Tongue (tissue), 2 donors: Measurements from ENCODE around the gene KLHL26. TPM values are rescaled to one million over a fixed set of nuclear protein-coding genes. Genes with fewer than 3 reads are reported as not detected.
A peak's percentile ranks its signal among the peaks of the same experiment; 100 is the strongest.

Source experiments
- DNase-seq: peaks from one replicate; pipeline ENCODE4 v3.0.0-alpha.2; 2015
- total RNA-seq: library from RNA; depleted of rRNA; stranded (reverse); fragments of >200 nt; gene quantifications from one replicate; pipeline ENCODE4 v1.2.3, GENCODE V29; 2014

Gene KLHL26
- total RNA-seq, 1 donor from 2014 or later = 6.2 TPM

DNA sequence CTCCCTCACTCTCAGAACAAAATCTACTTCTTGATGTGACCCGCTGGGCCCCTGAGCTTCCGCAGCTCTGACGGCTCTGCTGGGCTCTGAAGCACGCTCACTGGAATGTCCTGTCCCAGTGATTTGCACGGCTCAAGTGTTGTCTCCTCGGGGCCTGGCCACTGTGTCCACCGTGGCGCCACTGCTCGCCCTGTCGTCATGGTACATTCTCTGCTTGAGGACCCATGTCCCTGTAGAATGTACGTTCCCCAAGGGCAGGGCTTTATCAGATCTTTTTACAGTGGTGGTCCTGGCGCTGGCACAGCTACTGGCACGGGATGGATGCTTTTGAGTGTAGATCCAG lies 12.1 kb downstream of the KLHL26 start:
- DNase-seq = peak; percentile 63

DNA sequence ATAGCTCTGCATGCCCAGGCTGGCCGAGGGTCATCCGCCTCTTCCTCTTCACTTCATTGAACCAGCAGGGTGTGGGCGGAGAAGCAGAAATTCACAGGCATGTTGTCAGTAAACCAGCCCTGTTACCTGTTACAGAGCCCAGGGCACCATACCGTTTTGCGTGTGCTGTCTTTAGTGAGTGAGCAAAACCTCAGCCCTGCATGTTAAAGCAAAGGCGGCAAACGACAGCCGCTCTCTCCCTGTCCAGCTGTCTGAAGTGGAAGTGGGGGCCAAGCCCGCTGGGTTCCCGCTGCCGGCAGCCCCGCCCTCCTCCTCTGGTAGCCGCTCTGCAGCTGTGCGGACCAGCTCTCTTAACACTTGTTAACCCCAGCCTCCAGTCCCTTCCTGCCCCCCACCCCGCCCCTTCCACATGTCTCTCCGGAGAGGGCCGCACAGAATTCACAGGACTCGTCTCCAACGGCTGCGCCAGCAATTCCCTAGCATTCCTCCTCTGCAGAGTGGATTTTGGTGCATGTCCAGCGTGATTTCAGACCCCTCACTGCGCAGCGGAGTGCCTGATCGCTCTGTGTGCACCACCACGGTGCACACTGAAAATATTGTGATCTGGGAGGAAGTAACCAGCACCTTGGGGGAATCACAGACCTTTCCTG lies 12.7 kb downstream of the KLHL26 start:
- peak; percentile 94 for DNase-seq

DNA sequence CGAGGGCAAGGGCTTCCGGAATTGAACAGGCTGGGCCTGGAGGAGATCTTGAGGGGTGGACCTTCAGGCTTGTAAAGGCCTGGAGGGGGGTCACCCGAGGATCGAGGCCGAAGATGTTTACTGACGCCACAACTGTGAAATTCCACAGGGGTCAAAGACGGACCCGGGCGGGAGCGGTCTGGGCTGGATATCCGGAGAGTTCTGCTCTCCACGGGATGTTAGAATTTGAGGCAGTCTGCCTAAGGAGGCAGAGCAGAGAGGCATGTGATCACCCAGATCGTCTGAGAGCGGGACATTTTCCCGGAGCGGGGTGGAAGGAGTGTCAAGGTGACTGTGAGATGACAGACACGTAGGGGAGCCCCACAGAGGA lies 13.2 kb downstream of the KLHL26 start:
- no peak for DNase-seq

DNA sequence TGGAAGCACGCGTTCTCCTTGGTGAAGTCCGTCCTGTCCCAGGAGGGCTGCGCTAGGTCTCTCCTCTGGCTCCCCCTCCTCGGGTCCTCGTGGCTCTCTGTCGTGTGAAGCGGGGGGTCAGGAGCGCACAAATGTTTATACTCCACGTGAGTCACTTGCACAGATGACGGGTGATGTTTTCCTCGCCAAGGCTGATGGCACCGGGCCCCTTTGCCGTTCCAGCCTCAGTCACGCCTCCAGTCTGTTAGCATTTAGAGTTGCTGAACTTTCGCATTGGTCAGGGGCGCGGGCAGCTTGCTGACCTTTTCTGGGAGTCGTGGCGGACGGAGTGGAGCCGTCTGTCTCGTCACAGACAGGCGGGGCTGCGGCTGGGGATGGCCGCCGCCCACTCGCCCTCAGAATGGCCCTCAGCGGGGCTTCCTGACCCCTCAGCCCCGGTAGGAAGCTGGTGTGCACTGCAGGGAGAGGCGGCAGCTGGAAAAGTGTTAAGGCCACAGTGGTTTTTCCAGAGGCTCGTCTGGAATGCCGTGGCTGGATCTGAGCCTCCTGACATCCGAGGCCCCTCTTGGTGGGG lies 13.7 kb downstream of the KLHL26 start:
- peak; percentile 59 for DNase-seq

DNA sequence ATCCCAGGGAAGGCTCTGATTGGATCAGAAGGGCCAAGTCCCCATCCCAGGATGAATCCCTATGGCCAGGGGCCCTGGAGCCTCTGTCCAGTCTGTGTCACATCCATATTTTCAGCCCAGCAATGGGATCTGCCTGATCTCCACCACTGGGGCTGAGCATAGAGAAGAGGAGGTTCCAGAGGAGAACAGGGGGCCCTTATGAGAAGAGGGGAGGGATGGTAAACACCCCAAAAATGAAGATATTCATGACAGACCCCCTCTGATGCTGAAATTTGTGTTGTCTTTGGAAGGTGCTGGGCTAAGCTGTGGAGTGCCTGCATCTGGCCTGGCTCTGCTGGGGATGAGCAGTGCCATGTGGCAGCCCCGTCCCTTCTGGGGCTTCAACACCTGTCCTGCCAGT lies 14.5 kb downstream of the KLHL26 start:
- DNase-seq = no peak

DNA sequence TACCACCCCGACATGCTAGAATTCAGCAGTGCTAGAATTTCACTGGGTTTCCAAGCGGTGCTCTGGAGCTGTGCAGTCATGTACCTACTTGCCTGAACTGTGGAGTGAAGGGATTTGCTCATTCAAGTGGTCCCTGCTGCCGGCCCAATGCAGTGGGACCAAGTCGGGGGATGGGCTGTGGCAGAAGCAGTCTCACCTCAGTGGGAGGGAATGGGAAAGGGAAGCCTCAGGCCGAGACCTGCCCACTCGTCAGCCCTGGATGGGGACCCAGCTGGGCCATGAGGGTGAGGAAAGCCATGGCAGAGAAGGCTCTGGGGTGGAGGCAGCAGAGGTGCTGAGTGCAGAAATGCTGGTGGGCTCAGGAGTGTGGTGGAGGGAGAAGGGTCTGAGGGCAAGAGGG lies 14.9 kb downstream of the KLHL26 start:
- peak; percentile 55 for DNase-seq

DNA sequence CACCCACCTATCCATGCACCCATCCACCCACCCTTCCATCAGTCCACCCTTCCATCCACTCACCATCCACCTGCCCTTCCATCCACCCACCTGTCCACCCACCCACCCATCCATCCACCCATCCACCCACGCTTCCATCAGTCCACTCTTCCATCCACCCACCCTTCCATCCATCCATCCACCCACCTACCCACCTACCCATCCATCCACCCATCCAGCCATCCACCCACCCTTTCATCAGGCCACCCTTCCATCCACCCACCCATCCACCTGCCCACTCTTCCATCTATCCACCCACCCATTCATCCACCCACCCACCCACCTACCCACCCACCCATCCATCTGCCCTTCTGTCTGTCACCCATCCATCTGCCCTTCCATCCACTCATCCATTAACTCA lies 17.0 kb downstream of the KLHL26 start:
- no peak for DNase-seq

DNA sequence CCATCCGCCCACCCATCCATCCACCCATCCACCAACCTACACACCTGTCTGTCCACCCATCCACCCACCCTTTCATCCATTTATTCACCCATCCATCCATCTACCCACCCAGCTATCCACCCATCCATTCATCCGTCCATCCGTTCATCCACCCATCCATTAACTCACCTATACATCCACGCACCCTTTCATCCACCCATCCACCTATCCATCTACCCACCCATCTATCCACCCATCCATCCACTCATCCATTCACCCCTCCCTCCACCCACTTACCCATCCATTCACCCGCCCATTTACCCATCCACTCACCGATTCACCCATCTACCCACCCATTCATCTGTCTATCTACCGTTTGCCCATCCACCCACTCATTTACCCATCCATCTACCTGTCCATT lies 17.6 kb downstream of the KLHL26 start:
- no peak for DNase-seq

DNA sequence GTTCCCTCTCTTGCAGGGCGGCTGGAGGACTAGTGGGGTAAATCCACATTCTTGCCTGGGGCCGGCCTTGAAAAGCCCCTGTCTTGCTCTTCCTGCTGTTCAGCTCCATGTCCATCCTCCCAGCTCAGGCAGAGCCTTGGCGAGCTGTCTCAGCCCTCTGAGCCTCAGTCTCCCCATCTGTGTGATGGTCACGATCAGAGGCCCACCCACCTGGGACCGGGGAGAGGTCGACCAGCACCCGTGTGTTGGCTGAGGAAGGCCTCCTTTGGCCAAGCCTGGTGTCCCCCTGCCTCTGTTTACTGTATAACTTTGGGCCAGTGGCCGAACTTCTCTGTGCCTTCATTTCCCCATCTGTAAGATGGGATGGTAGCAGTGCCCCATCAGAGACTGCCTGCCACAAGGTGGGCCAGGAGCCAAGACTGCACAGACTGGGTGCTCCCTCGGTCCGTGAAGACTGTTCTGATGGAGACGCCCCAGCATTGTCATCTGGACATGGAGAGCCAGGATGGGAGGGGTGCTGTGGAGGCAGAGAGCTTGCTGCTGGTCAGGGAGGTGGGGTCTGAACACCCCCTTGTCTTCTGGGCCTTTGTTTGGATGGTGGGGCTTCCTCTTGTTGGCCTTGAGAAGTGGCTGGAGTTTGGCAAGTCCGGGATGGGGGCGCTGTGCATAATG lies 18.5 kb downstream of the KLHL26 start:
- no peak for DNase-seq

DNA sequence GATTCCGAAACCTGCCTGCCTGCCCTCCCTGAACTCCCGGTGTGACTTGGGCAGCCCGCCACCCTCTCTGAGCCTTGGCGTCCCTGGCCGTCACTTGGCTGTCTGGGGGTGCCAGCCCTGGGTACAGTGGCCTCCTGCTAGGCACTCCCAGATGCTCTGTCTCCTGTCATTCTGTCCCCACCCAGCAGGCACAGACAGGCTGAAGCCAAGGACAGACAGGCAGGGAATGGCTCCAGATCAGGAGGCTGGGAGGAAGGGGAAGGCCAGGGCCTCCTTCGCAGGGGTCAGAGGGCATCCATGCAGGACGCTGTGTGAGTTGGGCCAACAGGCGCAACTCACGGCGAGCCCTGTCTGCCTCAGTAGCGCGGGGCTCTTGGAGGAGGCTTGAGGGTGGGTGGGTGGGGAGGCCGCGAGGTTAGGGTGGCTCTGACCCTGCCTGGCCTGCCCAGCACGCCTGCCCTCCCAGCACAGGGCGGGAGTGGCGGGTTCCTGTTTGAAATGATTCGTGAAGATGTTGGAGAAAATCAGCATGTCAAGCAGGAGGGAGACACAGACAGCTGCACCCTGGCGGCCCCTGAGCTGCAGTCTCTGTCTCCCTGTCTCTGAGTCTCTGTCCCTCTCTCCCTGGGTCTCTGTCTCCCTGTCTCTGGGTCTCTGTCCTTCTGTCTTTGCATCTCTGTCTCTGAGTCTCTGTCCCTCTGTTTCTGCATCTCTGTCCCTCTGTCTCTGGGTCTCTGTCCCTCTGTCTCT lies 19.7 kb downstream of the KLHL26 start:
- DNase-seq = no peak

DNA sequence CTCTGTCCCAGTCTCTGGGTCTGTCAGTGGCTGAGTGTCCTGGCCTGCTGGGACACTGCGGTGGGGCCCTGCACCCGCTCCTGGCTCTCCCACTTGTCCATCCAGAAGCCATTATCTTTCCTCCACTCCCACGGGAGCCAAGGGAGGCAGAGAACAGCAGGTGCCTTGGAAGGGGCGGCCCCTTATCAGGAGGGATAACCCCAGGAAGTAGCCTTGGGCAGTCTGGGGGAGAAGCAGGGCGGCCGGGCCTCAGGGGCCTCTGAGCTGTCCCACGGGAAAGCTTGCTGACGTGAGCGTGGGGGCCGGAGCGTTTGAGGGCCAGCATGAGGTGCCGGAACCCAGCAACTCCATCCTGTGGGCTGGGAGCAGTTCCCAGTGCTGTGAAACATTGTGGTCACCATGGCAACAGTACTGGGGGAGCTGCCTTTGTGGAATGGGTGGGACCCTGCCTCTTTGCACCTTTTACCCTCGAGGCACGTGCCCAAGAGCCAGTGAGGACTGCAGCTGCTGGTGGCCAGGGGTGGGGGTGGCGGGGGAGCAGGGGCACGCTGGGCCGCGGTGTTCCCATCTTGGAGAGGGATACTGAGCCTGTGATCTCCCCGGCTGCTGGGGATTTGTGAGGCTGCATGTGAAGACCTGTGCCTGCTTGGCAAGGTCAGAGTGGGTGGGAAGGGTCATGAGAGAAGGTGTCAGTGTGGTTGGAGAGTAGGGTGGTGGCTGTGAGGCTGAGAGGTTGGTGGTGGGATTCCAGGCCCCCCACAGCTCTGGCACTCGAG lies 20.9 kb downstream of the KLHL26 start:
- peak; percentile 62 for DNase-seq

DNA sequence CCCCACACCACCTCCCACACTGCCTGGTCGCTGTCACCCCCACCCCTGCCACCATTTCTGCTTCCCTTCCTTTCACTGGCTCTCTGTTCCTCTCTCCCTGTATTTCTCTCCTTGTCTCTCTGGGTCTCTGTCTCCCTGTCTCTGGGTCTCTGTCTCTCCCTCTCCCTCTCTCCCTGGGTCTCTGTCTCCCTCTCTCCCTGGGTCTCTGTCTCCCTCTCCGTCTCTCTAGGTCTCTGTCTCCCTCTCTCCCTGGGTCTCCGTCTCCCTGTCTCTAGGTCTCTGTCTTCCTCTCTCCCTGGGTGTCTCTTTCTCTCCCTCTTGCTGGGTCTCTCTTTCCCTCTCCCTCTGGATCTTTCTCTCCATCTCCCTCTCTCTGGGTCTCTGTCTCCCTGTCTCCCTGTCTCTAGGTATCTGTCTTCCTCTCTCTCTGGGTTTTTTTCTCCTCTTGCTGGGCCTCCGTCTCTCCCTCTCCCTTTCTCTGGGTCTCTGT lies 21.6 kb downstream of the KLHL26 start:
- DNase-seq = no peak

DNA sequence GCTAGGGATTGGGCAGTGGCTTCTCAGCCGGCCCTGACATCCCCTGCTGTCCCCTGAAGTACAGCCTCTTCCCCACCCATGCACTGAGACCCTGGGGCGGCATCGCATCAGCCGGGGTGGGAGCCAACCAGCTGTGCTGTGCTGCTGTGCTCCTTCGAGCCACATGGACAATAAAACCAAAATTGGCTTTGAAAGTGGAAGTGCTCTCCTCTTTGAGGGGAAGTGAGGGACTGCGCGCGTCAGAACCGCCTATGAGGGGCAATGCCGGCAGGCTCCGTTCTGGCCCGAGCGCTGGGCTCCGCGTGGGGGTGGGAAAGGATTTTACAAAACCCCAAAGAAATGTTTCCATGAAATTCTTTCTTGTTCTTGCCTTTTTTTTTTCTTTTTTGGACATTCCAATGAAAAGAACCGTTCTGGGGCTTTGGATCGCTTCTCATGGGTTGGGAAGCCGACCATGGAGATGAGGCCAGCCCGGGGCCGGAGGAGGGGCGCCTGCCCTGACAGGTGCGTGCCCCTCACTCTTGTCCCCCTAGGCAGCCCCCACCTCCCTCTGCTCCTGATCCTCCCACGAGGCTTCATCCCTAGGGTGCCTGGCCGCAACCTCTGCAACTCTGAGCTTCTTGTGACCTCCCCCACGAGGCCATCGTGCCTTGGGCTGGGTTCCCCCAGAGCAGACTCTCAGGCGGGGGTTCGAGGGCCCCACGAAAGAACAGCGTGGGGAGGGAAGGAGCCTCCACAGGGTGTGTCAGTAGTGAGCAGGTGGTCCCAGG lies 22.6 kb downstream of the KLHL26 start:
- peak; percentile 74 for DNase-seq

DNA sequence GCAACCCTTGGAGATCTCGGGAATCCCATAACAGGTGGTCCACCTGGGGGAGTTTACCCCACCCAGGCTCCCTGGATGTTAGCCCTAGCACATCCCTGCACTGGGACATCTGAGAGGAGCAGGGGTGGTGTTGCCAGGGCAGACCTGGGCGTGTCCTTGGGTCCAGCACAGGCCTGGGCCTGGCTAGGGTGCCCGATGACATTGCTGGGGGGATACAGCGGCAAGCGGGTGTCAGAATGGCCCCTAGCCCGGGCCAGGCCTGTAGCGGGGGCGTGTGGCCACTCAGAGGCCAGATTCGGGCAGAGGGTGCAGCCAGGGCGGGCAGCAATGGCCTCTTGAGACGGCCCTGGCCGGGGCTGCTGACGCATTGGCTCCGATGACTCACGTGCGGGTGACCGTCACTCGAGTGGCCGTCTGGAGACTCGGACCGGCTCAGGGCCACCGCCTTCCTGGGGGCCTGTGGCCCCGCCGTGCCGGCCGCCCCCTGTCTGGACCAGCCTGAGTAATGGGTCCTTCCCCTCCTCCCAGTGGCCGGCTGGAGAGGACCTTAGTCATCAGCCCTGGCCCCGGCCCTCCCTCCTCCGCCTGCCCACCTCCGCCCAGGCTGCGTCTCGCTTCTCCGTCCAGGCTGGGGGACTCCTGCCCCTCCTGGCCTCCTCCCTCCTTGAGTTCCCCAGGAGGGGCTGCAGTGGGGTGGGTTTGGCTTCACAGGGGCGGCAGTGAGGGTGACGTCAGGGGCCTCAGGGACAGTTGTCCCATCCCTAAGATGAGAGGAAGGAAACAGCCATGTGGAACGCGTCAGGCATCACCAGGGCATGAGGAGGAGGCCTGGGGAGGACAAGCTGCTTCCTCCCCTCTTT lies 23.5 kb downstream of the KLHL26 start:
- no peak for DNase-seq

DNA sequence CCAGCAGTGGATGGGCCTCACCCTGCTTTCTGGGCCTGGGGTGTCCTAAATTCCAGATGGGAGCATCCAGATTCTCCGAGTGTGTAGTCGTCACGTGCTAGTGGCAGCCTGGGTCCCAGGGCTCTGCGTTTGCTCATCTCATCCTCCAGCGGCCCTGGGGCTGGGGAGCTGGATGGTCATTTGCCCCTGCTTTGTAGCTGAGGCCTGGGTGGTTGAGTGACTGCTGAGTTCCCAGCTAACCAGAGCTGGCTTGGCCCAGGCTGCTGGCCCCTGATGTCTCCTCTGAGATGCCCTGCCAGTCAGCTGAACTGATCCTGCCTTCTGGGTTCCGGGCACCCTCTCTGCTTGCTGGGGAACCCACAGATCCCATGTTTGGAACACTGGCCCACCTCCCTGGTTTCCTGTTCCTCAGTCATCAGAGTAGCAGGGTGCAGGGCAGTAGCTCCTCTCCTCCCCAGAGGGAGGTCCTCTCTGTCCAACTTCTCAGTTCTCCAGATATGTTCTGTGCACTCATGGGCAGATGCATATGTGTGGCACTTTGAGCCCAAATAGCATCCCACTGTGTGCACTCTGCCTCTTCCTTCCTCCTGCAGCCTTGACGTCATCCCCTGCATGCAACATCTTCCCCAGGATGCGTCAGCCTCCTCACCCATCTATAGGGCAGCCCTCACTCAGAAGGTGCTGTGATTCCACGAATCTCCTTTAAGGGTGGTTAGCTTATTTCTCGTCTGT lies 24.3 kb downstream of the KLHL26 start:
- DNase-seq = no peak

DNA sequence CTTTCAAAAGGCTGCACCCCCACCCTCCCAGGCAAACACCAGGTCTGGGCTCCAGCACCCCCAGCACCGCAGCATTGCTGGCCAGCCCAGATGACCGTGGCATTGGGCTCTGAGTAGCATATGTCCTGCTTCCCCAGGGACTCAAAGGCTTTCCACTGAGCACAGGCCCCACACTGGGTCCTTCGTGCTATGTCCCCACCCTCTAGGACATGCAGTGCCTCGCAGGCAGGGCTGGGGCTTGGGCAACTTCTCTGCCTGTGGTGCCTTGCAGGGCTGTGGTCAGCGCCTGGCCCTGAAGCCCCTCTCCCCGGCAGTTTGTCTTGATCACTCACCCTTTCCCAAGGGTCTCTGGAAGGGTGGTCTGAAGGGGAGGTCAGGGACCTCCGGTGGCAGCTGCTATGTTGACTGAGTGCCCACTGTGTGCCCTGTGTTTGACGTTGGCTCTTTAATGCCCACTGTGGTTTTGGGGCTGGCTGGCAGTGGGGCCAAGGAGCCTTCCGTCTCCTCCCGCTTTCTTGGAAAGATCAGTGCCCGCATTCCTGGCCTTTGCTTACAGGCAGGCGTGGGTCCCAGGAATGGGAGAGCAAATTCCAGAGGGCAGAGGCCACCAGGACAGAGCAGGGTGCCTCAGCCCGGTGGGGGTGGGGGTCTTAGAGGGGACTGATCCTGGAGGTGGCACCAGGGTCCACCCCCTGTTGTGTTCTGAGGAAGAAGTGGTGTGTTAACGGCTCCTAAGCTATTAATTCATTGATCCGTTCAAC lies 26.3 kb downstream of the KLHL26 start:
- no peak for DNase-seq

DNA sequence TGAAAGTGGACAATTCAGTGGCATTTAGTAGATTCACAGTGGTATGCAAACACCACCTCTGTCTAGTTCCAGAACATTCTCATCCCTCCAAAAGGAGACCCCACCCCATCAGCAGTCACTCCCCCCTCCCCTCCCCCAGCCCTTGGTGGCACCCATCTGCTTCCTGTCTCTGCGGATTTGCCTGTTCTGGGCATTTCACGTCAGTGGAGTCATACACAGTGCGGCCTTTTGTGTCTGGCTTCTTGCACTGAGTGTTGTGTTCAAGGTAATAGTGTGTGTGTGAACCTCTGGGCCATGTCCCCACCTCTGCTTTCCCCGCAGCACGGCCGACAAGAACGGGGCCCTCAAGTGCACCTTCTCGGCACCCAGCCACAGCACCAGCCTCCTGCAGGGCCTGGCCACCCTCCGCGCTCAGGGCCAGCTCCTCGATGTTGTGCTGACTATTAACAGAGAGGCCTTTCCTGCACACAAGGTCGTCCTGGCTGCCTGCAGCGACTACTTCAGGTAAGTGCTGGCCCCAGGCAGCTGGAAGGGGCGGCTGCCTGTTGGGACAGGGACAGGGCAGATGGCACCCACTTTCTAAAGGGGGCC lies 27.2 kb downstream of the KLHL26 start:
- DNase-seq = no peak

DNA sequence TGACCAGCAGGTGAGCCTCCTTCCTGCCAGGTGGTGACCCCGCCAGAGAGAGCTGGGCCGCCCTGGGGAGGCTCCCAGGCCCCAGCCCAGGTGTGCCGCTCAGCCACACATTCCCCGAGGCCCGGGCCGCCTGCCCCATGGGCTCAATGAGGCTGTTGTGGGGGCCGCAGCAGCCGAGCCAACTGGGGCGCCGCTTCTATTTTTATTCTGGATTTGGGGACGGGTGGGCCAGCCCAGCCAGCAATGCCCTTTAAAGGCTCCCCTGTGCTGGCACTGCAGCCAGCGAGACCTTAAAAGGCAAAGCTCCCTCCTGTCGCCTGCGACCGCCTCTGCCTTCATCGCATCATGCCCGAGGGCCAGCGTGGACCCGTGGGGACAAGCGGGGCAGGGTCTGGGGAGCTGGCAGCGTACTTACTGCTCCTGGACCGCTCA lies 29.0 kb downstream of the KLHL26 start:
- no peak for DNase-seq

DNA sequence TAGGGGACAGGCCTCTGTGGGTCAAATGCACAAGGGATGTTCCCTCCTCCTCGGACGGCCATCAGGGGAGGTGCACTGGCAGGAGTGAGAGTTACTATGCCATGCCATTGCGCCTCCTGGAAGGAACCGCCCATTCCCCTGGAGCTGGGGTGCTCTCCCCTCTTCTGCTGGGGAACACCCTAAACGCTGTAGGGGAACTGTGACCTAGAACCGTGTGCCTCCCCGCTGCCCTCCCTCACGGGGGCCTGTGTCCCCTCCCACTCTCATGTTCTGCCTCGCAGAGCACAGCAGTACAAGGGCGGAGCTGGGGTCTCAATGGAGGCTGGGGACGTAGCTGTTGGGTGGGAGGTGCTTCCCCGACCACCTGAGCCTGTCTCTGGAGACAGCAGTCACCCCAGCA lies 29.5 kb downstream of the KLHL26 start:
- DNase-seq = no peak
